ENCODE results near the gene SMARCD2.
A peak's percentile ranks its signal among the peaks of the same experiment; 100 is the strongest.
"Not testable (repeated sequence)": the region's sequence is repeated elsewhere in the genome, so short reads cannot be mapped to it uniquely, and the experiment has no call there.

Gene SMARCD2

GRCh38 chr17:63874061-63874626 is 31.7 kb upstream of the SMARCD2 start:
- H3K4me3 ChIP-seq (ENCODE audit: low read depth, low read length); POLR2A ChIA-PET; DNase-seq (ENCODE audit: low read depth, low spot score): not testable (repeated sequence)
- CTCF ChIA-PET, result interaction anchor here (1.0 to 2.0 kb wide), 4 partner anchors 8 to 27 kb away, joined by 3 to 8 read pairs (median 3); no protein-coding TSS in a partner anchor

DNA sequence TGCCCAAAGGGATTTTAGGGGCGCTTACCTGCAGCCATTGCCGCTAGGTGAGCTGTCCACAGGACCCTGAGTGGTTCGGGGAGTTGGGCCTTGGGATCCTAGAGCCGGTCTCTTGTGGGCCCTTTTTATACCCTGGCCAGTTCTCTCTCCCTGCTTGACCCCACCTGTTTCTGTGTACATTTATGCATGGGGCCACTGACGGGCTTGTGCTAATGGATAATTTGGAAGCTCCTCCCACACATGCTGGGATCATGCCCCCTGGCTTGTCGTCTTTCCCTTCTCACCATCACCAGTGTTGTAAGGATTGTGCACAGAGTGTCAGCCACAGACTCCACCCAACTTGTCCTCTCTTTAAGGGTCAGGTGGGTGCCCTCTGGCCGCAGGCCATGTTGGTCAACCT is 31.1 kb upstream of the SMARCD2 start, which contains the start of gene CSH2:
TSS of gene CSH2 (minus strand) at position 101 of the 400 bp plus-strand sequence. CDS start at position 38, 63 bp downstream.
- POLR2A ChIA-PET; DNase-seq (ENCODE audit: low read depth, low spot score); H3K4me3 ChIP-seq (ENCODE audit: low read depth, low read length): not testable (repeated sequence)
- CTCF ChIA-PET, result interaction anchor here (1.3 to 2.0 kb wide), 3 partner anchors 8 to 26 kb away, joined by 3 to 8 read pairs (median 3); no protein-coding TSS in a partner anchor

- POLR2A ChIA-PET; DNase-seq (ENCODE audit: low read depth, low spot score); H3K4me3 ChIP-seq (ENCODE audit: low read depth, low read length); CTCF ChIA-PET: not testable (repeated sequence)
These were observed 29.3 kb upstream of the SMARCD2 start for GRCh38 chr17:63871646-63872365.

GRCh38 chr17:63870292-63870665 is 27.8 kb upstream of the SMARCD2 start:
- POLR2A ChIA-PET; H3K4me3 ChIP-seq (ENCODE audit: low read depth, low read length); DNase-seq (ENCODE audit: low read depth, low spot score): not testable (repeated sequence)
- CTCF ChIA-PET, result interaction anchor here (1.2 to 3.6 kb wide), 4 partner anchors 11 to 19 kb away, joined by 3 to 23 read pairs (median 8); partner anchors contain the start of gene GH2

GRCh38 chr17:63869491-63870291 is 27.2 kb upstream of the SMARCD2 start:
- DNase-seq (ENCODE audit: low read depth, low spot score); H3K4me3 ChIP-seq (ENCODE audit: low read depth, low read length); POLR2A ChIA-PET: not testable (repeated sequence)
- CTCF ChIA-PET, result interaction anchor here (0.6 to 3.6 kb wide), 5 partner anchors 10 to 157 kb away, joined by 3 to 23 read pairs (median 5); partner anchors contain the start of gene GH2

GRCh38 chr17:63866625-63867024 is 24.1 kb upstream of the SMARCD2 start:
- CTCF ChIA-PET, result interaction anchor here (0.7 to 4.8 kb wide), 18 partner anchors 8 to 267 kb away, joined by 3 to 47 read pairs (median 6); partner anchors contain the start of genes GH1, GH2 and ICAM2
- POLR2A ChIA-PET; DNase-seq (ENCODE audit: low read depth, low spot score); H3K4me3 ChIP-seq (ENCODE audit: low read depth, low read length): not testable (repeated sequence)
- peak; percentile 17 for TF ChIP-seq CTCF (IDR thresholded peaks at IDR 0.05; ENCODE audit: insufficient read depth, low read length, missing control alignments)

DNA sequence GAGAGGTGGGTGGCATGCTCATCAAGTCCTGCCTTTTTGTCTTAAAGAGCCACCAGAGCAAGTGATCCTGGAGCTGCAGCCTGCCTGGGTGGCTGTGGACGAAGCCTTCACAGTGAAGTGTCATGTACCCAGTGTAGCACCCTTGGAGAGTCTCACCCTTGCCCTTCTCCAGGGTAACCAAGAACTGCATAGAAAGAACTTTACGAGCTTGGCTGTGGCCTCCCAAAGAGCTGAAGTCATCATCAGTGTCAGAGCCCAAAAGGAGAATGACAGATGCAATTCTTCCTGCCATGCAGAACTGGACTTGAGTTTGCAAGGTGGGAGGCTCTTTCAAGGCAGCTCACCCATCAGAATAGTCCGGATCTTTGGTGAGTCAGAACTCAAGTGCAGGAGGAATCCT is 16.8 kb upstream of the SMARCD2 start:
- DNase-seq (ENCODE audit: low read depth, low spot score), result no peak
- ChIA-PET POLR2A (interaction anchor here (0.6 kb wide), 1 partner anchor 16 kb away, joined by 7 read pairs; no protein-coding TSS in a partner anchor), CTCF (interaction anchor here (1.7 to 4.9 kb wide), 5 partner anchors 8 to 19 kb away, joined by 6 to 35 read pairs (median 7); partner anchors contain the start of gene SMARCD2)
- TF ChIP-seq CTCF (IDR thresholded peaks at IDR 0.05; ENCODE audit: insufficient read depth, low read length, missing control alignments), result no peak
- no peak overlapping the region for H3K4me3 ChIP-seq (ENCODE audit: low read depth, low read length)

DNA sequence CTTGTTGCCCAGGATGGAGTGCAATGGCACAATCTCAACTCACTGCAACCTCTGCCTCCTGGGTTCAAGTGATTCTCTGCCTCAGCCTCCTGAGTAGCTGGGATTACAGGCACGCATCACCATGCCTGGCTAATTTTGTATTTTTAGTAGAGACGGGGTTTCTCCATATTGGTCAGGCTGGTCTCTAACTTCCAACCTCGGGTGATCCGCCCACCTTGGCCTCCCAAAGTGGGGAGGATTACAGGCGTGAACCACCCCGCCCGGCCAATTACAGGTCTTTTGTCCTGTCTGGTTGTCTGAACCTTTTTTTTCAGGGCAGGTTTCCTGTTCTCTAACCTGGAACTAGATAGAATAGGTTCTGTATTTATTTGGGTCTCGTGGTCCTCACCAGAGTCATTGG is 13.9 kb upstream of the SMARCD2 start:
- H3K4me3 ChIP-seq (ENCODE audit: low read depth, low read length); DNase-seq (ENCODE audit: low read depth, low spot score); POLR2A ChIA-PET: not testable (repeated sequence)
- CTCF ChIA-PET, result interaction anchor here (0.9 to 4.6 kb wide), 3 partner anchors 9 to 11 kb away, joined by 3 to 47 read pairs (median 3); no protein-coding TSS in a partner anchor

DNA sequence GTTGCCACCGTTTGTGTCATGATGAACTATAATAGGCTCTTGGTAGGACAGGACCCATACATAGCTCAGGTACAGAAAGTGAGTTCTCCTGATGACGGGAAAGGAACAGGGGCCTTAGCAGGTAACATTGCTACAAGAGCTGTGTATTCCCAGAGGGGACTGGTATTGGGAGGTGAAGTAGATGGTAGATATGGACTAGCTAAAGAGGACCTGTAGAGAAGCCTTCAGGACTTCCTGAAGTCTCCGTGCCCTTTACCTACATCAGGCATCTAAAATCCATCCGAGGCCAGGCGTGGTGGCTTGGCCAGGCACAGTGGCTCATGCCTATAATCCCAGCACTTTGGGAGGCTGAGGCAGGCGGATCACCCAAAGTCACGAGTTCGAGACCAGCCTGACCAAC is 12.7 kb upstream of the SMARCD2 start:
- no peak for DNase-seq (ENCODE audit: low read depth, low spot score)
- no peak overlapping the region for H3K4me3 ChIP-seq (ENCODE audit: low read depth, low read length)
- ChIA-PET CTCF (interaction anchor here (1.3 to 4.6 kb wide), 2 partner anchors 10 to 11 kb away, joined by 3 to 47 read pairs; no protein-coding TSS in a partner anchor), POLR2A (no interaction called here)
- TF ChIP-seq CTCF (IDR thresholded peaks at IDR 0.05; ENCODE audit: insufficient read depth, low read length, missing control alignments), result no peak
